ENCODE results near the gene SUGP1. TPM values are rescaled to one million over a fixed set of nuclear protein-coding genes. Genes with fewer than 3 reads are reported as not detected.

The SUGP1 gene
- total RNA-seq, 1 donor from 2014 or later: 28.7 TPM

GRCh38 chr19:19232261-19232721, 88.0 kb downstream of the SUGP1 start:
- DNase-seq (ENCODE audit: low read depth, low spot score): no peak

- DNase-seq (ENCODE audit: low read depth, low spot score): no peak
Measured at GRCh38 chr19:19230999-19231398, 89.3 kb downstream of the SUGP1 start.

GRCh38 chr19:19229701-19230100, 90.6 kb downstream of the SUGP1 start:
- DNase-seq (ENCODE audit: low read depth, low spot score): no peak

- DNase-seq (ENCODE audit: low read depth, low spot score): no peak
Measured at GRCh38 chr19:19227217-19227616, 93.1 kb downstream of the SUGP1 start.

GRCh38 chr19:19226663-19227062, 93.6 kb downstream of the SUGP1 start:
- DNase-seq (ENCODE audit: low read depth, low spot score): no peak

GRCh38 chr19:19226204-19226603, 94.1 kb downstream of the SUGP1 start:
- DNase-seq (ENCODE audit: low read depth, low spot score): no peak

Other genes with a start within 250 kb of the SUGP1 start
- 22.1 and 29.5 TPM in 2 replicates for gene TMEM161A, start 182.0 kb downstream of the SUGP1 start, total RNA-seq
- 0.11 and 0.13 TPM in 2 replicates for gene MEF2B, start 150.2 kb downstream of the SUGP1 start, total RNA-seq
- gene BORCS8, start 128.4 kb downstream of the SUGP1 start, total RNA-seq: 27.4 and 29.2 TPM in 2 replicates
- 60.7 and 82.3 TPM in 2 replicates for gene RFXANK, start 128.3 kb downstream of the SUGP1 start, total RNA-seq
- gene NR2C2AP, start 117.1 kb downstream of the SUGP1 start, total RNA-seq: 11.4 and 19.5 TPM in 2 replicates
- not detected in 2 replicates for gene NCAN, start 108.6 kb downstream of the SUGP1 start, total RNA-seq
- not detected in 2 replicates for gene TM6SF2, start 47.2 kb downstream of the SUGP1 start, total RNA-seq
- gene MAU2, start 320 bp upstream of the SUGP1 start, total RNA-seq: 23.7 and 29.1 TPM in 2 replicates
- 67.4 and 72.9 TPM in 2 replicates for gene GATAD2A, start 85.2 kb upstream of the SUGP1 start, total RNA-seq
- gene TSSK6, start 195.0 kb upstream of the SUGP1 start, total RNA-seq: 0.79 and 1.3 TPM in 2 replicates
- gene NDUFA13, start 195.7 kb upstream of the SUGP1 start, total RNA-seq: 152 and 173 TPM in 2 replicates
- gene YJEFN3, start 208.4 kb upstream of the SUGP1 start, total RNA-seq: 0.13 and 0.28 TPM in 2 replicates
- gene CILP2, start 217.8 kb upstream of the SUGP1 start, total RNA-seq: not detected in 2 replicates

Data from pulmonary artery endothelial cell (primary cell).